Cortex of kidney (tissue), 1 donor: ENCODE results near the gene REM2.

Experiments
- DNase-seq: peaks from one replicate; lab custom pipeline; 2025; lab: John Stamatoyannopoulos, UW

The REM2 gene

DNA sequence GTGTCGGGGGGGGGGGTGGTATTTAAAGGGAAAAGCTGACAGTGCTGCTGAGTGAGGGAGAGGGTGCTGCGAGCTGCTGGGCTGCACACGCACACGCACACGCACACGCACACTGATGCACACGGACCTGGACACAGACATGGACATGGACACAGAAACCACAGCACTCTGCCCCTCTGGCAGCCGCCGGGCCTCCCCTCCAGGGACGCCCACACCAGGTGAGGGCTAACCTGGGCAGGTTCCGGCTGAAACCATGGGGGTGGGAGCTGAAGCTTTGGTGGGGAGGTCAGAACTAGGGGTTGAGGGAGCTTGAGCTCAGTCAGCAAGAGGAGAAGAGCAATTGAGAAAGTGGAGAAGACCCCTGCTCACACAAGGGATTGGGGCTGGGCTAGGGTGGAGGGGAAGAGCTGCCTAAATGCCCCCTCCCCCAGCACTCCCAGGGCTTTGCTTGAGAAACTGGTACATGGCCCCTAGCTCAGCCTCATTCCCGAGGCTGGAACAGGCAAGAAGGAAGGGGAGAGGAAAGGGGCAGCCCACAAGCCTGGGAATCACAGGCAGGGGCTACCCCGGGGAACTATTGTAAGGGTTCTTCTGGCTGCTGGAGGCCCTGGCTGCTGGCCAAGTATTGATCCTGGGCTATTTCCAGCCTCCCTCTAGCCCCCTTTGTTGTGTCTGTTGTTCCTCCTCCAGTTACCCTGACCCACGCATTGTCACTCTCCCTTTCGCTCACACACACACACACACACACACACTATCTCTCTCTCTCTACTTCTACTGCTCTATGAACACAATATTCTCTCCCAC, at the start of gene REM2:
TSS of gene REM2 (plus strand) at position 50 of the 804 bp plus-strand sequence. CDS start at position 116, 66 bp downstream.
- no peak for DNase-seq

GRCh38 chr14:22835505-22835904, 47.5 kb upstream of the REM2 start:
- DNase-seq: no peak

DNA sequence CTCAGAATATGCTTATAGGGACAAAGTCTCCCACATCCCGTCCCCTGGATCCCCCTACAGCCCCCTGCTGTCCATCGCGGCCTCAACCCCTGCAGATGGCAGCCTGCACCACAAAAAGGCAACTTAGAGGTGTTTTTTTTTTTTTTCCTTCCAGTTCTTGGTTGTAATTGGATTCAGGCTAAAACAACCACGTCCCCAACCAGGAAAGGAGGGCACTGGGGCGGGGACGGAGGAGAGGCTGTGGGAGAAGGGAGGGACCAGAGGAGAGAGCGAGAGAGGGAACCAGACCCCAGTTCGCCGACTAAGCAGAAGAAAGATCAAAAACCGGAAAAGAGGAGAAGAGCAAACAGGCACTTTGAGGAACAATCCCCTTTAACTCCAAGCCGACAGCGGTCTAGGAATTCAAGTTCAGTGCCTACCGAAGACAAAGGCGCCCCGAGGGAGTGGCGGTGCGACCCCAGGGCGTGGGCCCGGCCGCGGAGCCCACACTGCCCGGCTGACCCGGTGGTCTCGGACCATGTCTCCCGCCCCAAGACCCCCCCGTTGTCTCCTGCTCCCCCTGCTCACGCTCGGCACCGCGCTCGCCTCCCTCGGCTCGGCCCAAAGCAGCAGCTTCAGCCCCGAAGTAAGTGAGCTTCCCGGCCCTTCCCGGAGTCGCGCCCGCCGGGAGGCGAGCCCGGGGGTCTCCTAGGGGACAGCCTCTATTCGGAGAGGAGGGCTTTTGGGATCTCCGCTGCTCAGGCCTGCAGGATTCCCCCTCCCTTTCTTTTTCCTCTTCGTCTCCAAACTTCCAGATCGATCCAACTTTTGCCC, 46.5 kb upstream of the REM2 start, which contains the start of gene MMP14:
TSS of gene MMP14 (plus strand) at position 285 of the 813 bp plus-strand sequence. CDS start at position 518, 233 bp downstream.
- no peak for DNase-seq

DNA sequence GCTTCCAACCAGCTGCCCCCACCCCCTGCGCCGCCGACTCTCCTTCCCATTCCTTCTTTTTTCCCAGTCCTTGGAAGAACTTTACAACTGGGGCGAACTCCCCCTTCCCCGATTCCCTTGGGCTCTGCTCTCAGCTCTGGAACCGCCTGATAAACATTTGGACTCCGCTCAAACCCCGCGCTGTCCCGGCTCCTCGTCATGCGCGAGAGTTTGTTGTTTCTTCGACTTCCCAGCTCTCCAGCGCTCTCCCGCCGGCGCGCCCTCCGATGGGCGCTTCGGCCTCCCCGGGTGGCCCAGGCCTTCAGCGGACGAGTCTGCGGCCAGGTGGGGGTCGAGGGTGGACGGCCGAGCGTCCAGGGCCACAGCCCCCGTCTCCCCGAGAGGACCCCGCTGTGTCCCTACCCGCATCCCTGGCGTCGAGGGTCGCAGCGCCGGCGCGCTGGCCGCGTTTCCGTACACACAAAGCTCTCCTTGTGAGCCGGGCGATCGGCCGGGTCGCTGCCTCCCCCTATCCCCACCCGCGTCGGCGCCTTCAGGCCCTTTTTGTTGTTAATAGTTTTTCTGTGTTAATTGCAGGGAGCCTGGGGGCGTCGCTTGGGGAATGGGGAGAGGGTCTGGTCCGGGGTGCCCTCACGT, 45.8 kb upstream of the REM2 start:
- DNase-seq: no peak

- DNase-seq: no peak
Measured at GRCh38 chr14:22837750-22838538, 45.1 kb upstream of the REM2 start.

DNA sequence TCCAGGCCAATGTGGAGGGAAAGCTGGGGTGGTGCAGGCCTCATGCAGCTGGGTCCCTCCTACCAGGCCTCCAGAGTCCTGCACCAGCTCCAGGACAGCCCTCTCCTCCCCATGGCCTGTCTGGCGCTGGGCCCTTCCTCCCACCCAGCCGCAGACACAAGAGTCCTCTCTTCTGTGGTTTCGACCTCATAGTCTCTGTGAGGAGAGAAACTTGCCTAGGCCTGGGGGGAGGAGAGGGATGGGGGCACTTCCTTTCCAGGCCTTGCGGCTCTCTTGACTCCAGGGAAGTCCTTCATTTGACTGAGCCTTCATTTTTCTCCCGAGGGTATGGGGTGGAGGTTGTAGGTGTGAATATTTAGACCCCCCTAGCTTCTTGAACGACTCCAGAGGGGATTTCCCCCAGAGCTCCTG, 44.4 kb upstream of the REM2 start:
- DNase-seq: no peak

- no peak for DNase-seq
Measured at GRCh38 chr14:22839159-22839779, 43.8 kb upstream of the REM2 start.

- no peak for DNase-seq
Measured at GRCh38 chr14:22841311-22841710, 41.7 kb upstream of the REM2 start.

GRCh38 chr14:22841769-22842168, 41.3 kb upstream of the REM2 start:
- DNase-seq: no peak

- DNase-seq: no peak
Measured at GRCh38 chr14:22842211-22843122, 40.6 kb upstream of the REM2 start.

- DNase-seq: no peak
Measured at GRCh38 chr14:22843123-22843925, 39.7 kb upstream of the REM2 start.

DNA sequence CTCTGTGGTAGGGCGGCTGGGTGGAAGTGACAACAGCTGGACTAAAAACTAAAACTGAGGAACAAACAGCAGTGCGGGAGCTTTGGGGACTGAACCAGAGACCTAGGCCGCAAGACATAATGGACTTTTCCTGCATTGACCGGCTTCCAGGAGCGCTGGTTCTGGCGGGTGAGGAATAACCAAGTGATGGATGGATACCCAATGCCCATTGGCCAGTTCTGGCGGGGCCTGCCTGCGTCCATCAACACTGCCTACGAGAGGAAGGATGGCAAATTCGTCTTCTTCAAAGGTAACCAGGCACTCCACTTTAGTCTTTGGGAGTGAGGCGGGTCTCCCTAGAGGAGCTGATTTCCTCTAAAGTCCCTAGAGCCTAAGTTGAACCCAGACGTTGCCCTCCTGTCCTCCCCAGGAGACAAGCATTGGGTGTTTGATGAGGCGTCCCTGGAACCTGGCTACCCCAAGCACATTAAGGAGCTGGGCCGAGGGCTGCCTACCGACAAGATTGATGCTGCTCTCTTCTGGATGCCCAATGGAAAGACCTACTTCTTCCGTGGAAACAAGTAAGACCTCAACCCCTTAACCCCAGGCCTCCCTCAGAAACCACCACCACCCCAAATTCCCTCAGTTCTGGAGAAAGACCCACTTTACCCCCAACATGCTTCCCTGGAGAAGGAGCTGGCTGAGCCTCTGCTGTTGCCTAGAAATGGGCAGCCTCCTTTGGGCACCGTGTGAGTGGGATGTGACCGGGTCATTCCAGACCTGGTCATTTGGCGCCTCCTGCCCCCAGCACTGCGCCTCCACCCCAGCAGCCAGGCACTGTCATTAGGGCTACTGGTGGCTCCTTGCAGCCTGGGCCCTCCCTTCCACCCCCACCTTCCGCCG, 38.6 kb upstream of the REM2 start:
- DNase-seq: no peak

- no peak for DNase-seq
Measured at GRCh38 chr14:22845103-22845394, 38.0 kb upstream of the REM2 start.

- DNase-seq: no peak
Measured at GRCh38 chr14:22845821-22846625, 37.0 kb upstream of the REM2 start.

DNA sequence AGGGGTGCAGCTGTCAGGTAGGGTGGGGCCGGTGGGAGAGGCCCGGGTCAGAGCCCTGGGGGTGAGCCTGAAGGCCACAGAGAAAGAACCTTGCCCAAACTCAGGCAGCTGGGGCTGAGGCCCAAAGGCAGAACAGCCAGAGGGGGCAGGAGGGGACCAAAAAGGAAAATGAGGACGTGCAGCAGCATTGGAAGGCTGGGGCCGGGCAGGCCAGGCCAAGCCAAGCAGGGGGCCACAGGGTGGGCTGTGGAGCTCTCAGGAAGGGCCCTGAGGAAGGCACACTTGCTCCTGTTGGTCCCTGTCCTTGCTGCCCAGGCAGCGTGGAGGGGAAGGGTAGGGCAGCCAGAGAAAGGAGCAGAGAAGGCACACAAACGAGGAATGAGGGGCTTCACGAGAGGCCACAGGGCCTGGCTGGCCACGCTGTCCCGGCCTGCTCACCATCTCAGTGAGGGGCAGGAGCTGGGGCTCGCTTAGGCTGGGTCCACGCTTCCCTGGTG, 36.2 kb upstream of the REM2 start:
- no peak for DNase-seq

- DNase-seq: no peak
Measured at GRCh38 chr14:22847661-22848341, 35.2 kb upstream of the REM2 start.
